ENCODE results near the gene EID1. TPM values are rescaled to one million over a fixed set of nuclear protein-coding genes. Genes with fewer than 3 reads are reported as not detected.
A peak's percentile ranks its signal among the peaks of the same experiment; 100 is the strongest.

EID1 gene
- total RNA-seq, 2 donors from 2014 or later = 41.0 to 104 TPM

- DNase-seq (ENCODE audit: low spot score in 2 of 2) = no peak
- peak overlapping the region; percentile 1 to 86 for H3K27ac Mint-ChIP-seq
- ATAC-seq = no peak
- H3K9me3 Mint-ChIP-seq = peaks cover 5 to 27% of the 10 kb centered on the region in 2 donors
- peaks cover 0 to 33% of the 10 kb centered on the region in 2 donors for H3K36me3 Mint-ChIP-seq
Measured at GRCh38 chr15:48924528-48925393, 46.8 kb downstream of the EID1 start.

DNA sequence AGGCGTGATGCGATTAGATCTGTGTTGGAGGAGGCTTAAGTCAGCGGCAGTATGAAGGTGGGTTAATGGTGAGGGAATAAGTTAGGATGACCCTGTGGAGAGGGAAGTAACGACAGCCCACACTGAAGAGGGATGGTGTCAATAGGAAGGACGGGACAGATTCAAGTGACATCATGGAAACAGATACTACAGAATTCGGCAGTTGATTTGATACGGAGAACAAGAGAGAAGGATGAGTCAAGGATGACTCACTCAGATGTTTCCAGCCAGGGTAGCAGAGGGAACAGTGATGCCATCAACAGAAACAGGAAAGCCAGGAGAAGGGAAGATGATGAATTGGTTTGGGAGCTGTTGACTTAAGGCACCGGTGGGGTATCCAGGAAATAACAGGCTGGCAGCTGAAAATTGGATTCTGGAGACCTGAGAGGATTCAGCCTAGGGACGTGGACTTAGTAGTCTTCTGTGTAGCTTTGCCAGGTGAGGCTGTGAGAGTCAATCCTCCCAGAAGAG is 47.8 kb downstream of the EID1 start:
- Mint-ChIP-seq H3K27ac (peak overlapping the region; percentile 1 to 86), H3K36me3 (peaks cover 0 to 33% of the 10 kb centered on the region in 2 donors), H3K9me3 (peaks cover 5 to 24% of the 10 kb centered on the region in 2 donors)
- DNase-seq (ENCODE audit: low spot score in 2 of 2) = peak in 1 of 2 donors; percentile 11
- peak; percentile 47 to 55 for ATAC-seq

DNA sequence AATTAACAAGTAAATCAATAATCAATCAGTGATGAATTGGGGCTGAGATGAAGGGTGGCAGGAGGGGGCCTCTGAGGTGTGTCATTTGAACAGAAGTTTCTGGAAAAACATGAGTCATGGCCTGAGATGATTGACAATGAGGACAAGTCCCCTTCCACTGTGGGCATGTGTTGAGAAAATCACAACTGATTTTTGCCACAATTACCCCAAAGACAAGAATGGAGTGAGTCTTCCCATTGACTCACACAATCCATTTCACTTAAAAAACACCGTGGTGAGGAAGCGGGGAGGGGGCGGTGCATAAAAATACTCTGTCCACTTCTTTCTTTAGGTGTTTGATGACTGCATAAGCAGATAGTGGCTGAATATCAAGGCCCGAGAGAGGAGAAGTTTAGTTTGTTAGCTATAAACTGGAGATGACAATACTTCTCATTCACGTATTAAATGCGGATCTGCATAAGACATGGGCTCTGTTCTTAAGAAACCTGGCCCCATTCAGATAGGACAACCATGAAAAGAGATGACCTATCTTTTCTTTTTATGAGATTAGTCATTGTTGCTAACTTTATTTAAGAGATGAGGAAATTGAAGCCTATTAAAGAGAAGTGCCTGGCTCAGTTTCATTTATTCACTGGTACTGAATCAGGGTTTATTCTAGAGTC is 51.1 kb downstream of the EID1 start:
- Mint-ChIP-seq H3K36me3 (peaks cover 0 to 34% of the 10 kb centered on the region in 2 donors), H3K9me3 (peaks cover 5 to 22% of the 10 kb centered on the region in 2 donors), H3K27ac (peak overlapping the region; percentile 68 to 69)
- DNase-seq (ENCODE audit: low spot score in 2 of 2) (peak in 1 of 2 donors; percentile 37), ATAC-seq (peak; percentile 78 to 84)

GRCh38 chr15:48929661-48930060 is 51.7 kb downstream of the EID1 start:
- no peak for DNase-seq (ENCODE audit: low spot score in 2 of 2)
- peaks cover 5 to 18% of the 10 kb centered on the region in 2 donors for H3K9me3 Mint-ChIP-seq
- peak overlapping the region in 1 of 2 donors; percentile 68 for H3K27ac Mint-ChIP-seq
- no peak for ATAC-seq
- H3K36me3 Mint-ChIP-seq = peaks cover 0 to 27% of the 10 kb centered on the region in 2 donors

Other genes starting within 250 kb of the EID1 start
- 1 to 10 TPM in 1 of 2 donors, under 1 TPM in 1; 0.52 to 1.4 TPM for gene FBN1, start 232.4 kb upstream of the EID1 start, total RNA-seq
- gene CEP152, start 67.1 kb upstream of the EID1 start, total RNA-seq = 10 to 100 TPM; 41.0 to 57.7 TPM
- 1 to 10 TPM in 1 of 2 donors, under 1 TPM in 1; 0.34 to 1.4 TPM for gene SHC4, start 85.8 kb downstream of the EID1 start, total RNA-seq
- gene SECISBP2L, start 168.3 kb downstream of the EID1 start, total RNA-seq = 10 to 100 TPM; 28.6 to 29.4 TPM